K562 (cell line): ENCODE data around the gene RNF126. TPM values are rescaled to one million over a fixed set of nuclear protein-coding genes. Genes with fewer than 3 reads are reported as not detected.

ENCODE experiments used
- ELF1 ChIP-seq: fragments of 200-800 bp; sonication (Bioruptor generic); IDR thresholded peaks from 2 replicates; pipeline ENCODE4 v1.6.1; 2016; ENCODE audit warnings: missing genetic modification characterization, missing compliant biosample characterization
- ID3 ChIP-seq, 2 experiments: fragments of 250-450 bp in 1 of 2; fragments of 450-650 bp in 1 of 2; sonication (Bioruptor Pico) in 1 of 2; IDR thresholded peaks; 2 replicates each; pipeline versions ENCODE4 v1.6.1 to v1.8.0; 2016 to 2021; ENCODE audit warnings: mild to moderate bottlenecking in 2 of 2, moderate library complexity in 2 of 2, missing compliant biosample characterization in 1 of 2, missing genetic modification characterization in 1 of 2
- NCOR1 ChIP-seq: fragments of 450-650 bp; IDR thresholded peaks from 2 replicates; pipeline ENCODE4 v1.6.1; 2016; ENCODE audit warnings: mild to moderate bottlenecking, moderate library complexity
- NFE2L1 ChIP-seq: fragments of 450-650 bp; IDR thresholded peaks from 2 replicates; pipeline ENCODE4 v1.6.1; 2016; ENCODE audit warnings: missing genetic modification characterization, low read depth, mild to moderate bottlenecking, missing compliant biosample characterization, moderate library complexity, borderline replicate concordance
- PATZ1 ChIP-seq: fragments of 250-450 bp; sonication (Bioruptor Pico); IDR thresholded peaks from 2 replicates; pipeline ENCODE4 v1.5.0; 2020; ENCODE audit warnings: mild to moderate bottlenecking, borderline replicate concordance
- PPARD ChIP-seq: fragments of 250-450 bp; sonication (Bioruptor Pico); IDR thresholded peaks from 2 replicates; pipeline ENCODE4 v1.8.0; 2022; ENCODE audit warnings: inconsistent platforms, mild to moderate bottlenecking, moderate library complexity
- PRDM10 ChIP-seq: fragments of 450-650 bp; IDR thresholded peaks from 2 replicates; pipeline ENCODE4 v1.6.1; 2018; ENCODE audit not compliant: partially characterized antibody
- TFAP4 ChIP-seq: sonication (generic); formaldehyde crosslinking; IDR thresholded peaks from 2 replicates; pipeline ENCODE4 v1.8.0; 2022; ENCODE audit warnings: missing genetic modification reagents, mild to moderate bottlenecking, moderate library complexity, borderline replicate concordance
- U2AF1 ChIP-seq: fragments of 200-400 bp; formaldehyde crosslinking; optimal IDR thresholded peaks from 2 replicates; pipeline ENCODE3; 2017; ENCODE audit warnings: mild to moderate bottlenecking, low read depth, low read length, moderate library complexity
- YBX1 ChIP-seq: fragments of 450-650 bp; IDR thresholded peaks from 2 replicates; pipeline ENCODE4 v1.7.1; 2016; ENCODE audit warnings: mild to moderate bottlenecking
- ZBED1 ChIP-seq: IDR thresholded peaks from 2 replicates; pipeline ENCODE4 v1.6.1; 2014
- ZBTB17 ChIP-seq: fragments of 450-650 bp; formaldehyde crosslinking; IDR thresholded peaks from 2 replicates; pipeline ENCODE4 v1.4.0; 2020; ENCODE audit warnings: mild to moderate bottlenecking
- ZNF133 ChIP-seq: fragments of 250-450 bp; sonication (Bioruptor Pico); IDR thresholded peaks from 2 replicates; pipeline ENCODE4 v1.4.0; 2020; ENCODE audit warnings: mild to moderate bottlenecking
- polyA plus RNA-seq, 8 experiments: library from polyadenylated mRNA; depleted of rRNA in 4 of 8; stranded (reverse) in 5 of 8; unstranded in 3 of 8; fragments of >200 nt; fragmentation: Nextera tagmentation in 2 of 8; fragmentation: Illumina TruSeq in 1 of 8; extraction: Ambion mirVana in 2 of 8; extraction: Trizol in 1 of 8; gene quantifications; 2 replicates each; pipeline versions ENCODE4 v1.2.1 to v1.2.3, GENCODE V29; 2011 to 2014; ENCODE audit warnings: inconsistent platforms in 1 of 8, missing spikeins in 1 of 8
- total RNA-seq, 7 experiments: library from RNA; depleted of rRNA in 6 of 7; stranded (reverse); fragments of >200 nt in 6 of 7; fragmentation: Illumina TruSeq in 2 of 7; extraction: Trizol in 2 of 7; gene quantifications; 2 replicates each; pipeline versions ENCODE4 v1.2.1 to v1.2.3, GENCODE V29; 2011 to 2021; ENCODE audit warnings: low replicate concordance in 1 of 7
- TF ChIP-seq, protein P1 (sequence below): sonication (generic); formaldehyde crosslinking; IDR thresholded peaks from 2 replicates; pipeline ENCODE4 v1.8.0; 2022; ENCODE audit warnings: mild to moderate bottlenecking, missing genetic modification reagents, borderline replicate concordance
- TF ChIP-seq, protein P2 (sequence below): fragments of 450-650 bp; IDR thresholded peaks from 2 replicates; pipeline ENCODE4 v1.7.0; 2016; ENCODE audit warnings: borderline replicate concordance

The RNF126 gene
- total and polyA plus RNA-seq, 9 of the 15 experiments (the other 6 are each of a cell fraction or from before 2014, with no cell fraction given) = 0.27 to 101 (median 12.3) TPM

- no peak for TF ChIP-seq PRDM10
- peak; percentile 78 for TF ChIP-seq ELF1 (tag)
- TF ChIP-seq ZNF133 (CRISPR knock-in tag) = no peak
- no peak for TF ChIP-seq ZBED1
- no peak for TF ChIP-seq ID3 (CRISPR knock-in tag; IDR thresholded peaks at IDR 0.05)
- TF ChIP-seq ID3 (tag; IDR thresholded peaks at IDR 0.05) = 0 out of 2 replicates have a peak, but pooled peaks have one; percentile 51
- TF ChIP-seq PATZ1 (CRISPR knock-in tag) = no peak
- no peak for TF ChIP-seq U2AF1
- TF ChIP-seq, protein P1, sequence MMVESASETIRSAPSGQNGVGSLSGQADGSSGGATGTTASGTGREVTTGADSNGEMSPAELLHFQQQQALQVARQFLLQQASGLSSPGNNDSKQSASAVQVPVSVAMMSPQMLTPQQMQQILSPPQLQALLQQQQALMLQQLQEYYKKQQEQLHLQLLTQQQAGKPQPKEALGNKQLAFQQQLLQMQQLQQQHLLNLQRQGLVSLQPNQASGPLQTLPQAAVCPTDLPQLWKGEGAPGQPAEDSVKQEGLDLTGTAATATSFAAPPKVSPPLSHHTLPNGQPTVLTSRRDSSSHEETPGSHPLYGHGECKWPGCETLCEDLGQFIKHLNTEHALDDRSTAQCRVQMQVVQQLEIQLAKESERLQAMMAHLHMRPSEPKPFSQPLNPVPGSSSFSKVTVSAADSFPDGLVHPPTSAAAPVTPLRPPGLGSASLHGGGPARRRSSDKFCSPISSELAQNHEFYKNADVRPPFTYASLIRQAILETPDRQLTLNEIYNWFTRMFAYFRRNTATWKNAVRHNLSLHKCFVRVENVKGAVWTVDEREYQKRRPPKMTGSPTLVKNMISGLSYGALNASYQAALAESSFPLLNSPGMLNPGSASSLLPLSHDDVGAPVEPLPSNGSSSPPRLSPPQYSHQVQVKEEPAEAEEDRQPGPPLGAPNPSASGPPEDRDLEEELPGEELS (CRISPR knock-in tag) = no peak
- no peak for TF ChIP-seq ZBTB17 (CRISPR knock-in tag)
- TF ChIP-seq TFAP4 (CRISPR knock-in tag) = peak; percentile 16; the same call in 1 of the 2 replicates
- TF ChIP-seq NFE2L1 (tag) = no peak
- TF ChIP-seq, protein P2, sequence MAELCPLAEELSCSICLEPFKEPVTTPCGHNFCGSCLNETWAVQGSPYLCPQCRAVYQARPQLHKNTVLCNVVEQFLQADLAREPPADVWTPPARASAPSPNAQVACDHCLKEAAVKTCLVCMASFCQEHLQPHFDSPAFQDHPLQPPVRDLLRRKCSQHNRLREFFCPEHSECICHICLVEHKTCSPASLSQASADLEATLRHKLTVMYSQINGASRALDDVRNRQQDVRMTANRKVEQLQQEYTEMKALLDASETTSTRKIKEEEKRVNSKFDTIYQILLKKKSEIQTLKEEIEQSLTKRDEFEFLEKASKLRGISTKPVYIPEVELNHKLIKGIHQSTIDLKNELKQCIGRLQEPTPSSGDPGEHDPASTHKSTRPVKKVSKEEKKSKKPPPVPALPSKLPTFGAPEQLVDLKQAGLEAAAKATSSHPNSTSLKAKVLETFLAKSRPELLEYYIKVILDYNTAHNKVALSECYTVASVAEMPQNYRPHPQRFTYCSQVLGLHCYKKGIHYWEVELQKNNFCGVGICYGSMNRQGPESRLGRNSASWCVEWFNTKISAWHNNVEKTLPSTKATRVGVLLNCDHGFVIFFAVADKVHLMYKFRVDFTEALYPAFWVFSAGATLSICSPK = no peak
- no peak for TF ChIP-seq YBX1
- no peak for TF ChIP-seq PPARD (CRISPR knock-in tag)
- no peak for TF ChIP-seq NCOR1
These were observed 29.8 kb downstream of the RNF126 start, which contains the start of gene POLRMT (continued) for GRCh38 chr19:633068-633785.
